GM10266 (cell line): ENCODE results near the gene MYH9.

Source experiments
- DNase-seq: peaks from one replicate; pipeline ENCODE4 v3.0.0; 2012; ENCODE audit errors: extremely low spot score
- TF ChIP-seq, protein P1 (sequence below): IDR thresholded peaks from 2 replicates; pipeline ENCODE4 v1.5.1; 2012; ENCODE audit warnings: mild to moderate bottlenecking, low read depth; ENCODE audit not compliant: control insufficient read depth, insufficient read depth; ENCODE audit errors: missing control alignments

The MYH9 gene

DNA sequence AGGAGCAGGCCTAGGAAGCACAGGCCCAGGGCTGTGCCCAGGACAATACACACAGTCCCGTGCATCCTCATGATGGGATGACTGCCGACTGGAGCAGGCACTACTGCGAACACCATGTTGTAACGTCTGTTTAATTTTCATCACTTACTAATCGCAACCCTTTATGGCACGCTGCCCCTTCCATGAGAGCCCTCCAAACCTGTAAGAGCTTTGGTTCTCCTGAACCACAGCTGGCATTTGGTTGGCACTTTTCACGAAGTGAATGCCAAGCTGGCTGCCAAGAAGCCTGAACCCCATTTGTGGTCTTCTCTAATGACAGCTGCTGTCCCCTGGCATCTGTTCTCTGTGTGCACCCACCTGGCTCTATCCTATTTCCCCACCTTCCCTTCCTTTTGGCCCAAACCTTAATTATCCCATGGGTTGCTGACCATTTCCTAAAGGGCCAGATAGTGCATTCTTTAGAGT is 98.3 kb downstream of the MYH9 start:
- DNase-seq: no peak

DNA sequence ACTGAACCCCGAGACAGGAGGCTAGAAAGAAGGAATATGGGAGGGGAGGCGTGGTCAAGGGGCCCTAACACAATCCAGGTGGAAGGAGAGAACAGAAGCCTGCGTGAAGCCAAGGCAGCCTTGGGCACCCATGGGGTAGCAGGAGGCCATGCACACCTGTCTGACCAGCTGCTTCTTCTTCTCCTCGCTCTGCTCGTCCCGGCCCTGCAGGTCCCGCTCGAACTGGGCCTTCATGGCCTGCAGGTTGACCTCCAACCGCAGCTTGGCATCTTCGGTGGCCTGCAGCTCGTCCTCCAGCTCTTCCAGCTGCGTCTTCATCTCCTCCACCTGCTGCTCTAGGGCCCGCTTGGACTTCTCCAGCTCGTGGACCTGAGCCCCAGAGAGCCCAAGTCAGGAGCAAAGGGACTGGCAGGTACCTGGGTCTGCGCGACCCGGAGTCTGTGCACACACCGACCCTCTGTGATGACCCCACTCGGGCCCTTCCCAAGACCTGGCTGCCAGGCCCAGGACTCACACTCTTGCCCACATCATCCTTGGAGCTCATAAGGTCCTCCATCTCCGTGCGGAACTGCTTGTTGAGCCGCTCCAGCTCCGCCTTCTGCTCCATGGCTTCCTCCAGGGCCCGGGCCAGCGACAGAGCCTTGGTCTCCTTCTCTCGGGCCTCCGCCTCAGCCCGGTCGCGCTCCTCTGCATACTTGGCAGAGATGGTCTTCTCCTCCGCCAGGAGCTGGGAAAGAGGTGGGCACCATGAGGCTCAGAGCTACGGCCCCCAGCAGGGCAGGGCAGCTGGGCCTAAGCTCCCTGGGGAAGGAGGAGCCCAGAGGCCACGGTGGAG is 99.0 kb downstream of the MYH9 start:
- no peak for DNase-seq
- TF ChIP-seq, protein P1, sequence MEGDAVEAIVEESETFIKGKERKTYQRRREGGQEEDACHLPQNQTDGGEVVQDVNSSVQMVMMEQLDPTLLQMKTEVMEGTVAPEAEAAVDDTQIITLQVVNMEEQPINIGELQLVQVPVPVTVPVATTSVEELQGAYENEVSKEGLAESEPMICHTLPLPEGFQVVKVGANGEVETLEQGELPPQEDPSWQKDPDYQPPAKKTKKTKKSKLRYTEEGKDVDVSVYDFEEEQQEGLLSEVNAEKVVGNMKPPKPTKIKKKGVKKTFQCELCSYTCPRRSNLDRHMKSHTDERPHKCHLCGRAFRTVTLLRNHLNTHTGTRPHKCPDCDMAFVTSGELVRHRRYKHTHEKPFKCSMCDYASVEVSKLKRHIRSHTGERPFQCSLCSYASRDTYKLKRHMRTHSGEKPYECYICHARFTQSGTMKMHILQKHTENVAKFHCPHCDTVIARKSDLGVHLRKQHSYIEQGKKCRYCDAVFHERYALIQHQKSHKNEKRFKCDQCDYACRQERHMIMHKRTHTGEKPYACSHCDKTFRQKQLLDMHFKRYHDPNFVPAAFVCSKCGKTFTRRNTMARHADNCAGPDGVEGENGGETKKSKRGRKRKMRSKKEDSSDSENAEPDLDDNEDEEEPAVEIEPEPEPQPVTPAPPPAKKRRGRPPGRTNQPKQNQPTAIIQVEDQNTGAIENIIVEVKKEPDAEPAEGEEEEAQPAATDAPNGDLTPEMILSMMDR: no peak

More for the DNA sequence above, 98.3 kb downstream of the MYH9 start:
- TF ChIP-seq, protein P1: no peak

DNA sequence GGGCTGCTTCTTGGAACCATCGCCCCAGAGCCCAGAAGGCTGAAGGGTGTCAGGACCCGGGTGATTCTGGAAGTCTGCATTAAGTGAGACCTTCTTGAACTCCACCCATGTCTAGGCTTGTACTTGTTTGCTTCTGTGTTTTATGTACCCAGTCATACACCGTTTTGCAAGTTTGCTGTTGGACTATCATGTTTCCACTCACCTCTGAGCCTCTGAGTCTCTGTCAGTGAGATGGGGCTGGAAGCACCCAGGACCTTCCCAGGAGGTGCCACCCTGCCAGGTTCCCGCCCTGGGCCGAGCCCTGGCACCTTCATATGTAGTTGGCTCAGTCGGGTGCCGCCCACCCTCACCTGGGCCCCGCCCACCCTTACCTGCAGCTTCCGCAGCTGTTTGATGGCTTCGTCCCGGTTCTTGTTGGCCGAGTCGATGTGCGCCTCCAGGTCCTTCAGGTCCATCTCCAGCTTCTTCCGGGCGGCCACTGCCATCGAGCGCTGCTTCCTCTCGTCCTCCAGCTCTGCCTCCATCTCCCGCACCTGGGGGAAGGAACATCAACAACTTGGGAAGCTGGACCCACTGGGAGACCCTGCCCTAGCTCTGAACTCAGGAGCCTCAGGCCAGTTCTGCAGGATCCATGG is 99.8 kb downstream of the MYH9 start:
- no peak for DNase-seq
- TF ChIP-seq, protein P1: no peak

DNA sequence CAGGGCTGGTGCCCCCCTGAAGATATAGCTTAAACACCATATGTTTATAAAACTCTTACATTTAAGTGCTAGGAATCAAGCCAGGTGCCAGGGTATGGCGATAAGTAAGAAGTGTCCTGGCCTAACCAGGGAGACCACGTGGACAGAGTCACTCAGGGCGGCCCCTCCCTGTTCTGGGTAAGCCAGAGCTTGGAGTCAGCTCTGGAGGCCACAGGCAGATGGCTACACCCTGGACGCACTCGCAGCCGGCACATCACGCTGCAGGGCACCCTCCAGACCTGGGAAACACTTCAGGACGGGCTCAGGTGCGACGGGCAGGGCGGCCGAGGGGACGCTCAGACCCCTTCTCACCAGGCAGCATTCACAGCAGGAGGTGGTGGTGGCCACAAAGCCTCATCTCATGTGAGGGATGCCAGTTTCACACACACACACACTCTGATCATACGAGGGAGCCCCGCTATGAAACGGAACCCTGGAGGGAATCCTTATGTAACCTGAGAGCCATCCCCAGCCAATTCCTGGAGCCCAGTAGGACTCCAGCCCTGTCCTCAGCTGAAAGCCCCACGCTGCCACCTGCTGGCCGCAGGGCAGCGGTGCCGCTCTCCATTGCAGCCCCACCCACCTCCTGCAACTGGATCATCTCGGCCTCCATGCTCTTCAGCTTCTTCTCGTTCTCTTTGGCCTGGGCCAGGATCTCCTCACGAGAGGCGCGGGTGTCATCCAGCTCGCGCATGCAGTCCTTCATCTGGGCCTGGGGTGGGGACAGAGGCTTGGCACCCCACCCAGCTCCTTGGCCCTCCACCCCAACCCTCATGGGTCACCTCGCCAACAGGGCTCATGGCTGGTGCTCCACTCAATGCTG is 101.4 kb downstream of the MYH9 start:
- DNase-seq: peak; percentile 86
- TF ChIP-seq, protein P1: peak; percentile 87

DNA sequence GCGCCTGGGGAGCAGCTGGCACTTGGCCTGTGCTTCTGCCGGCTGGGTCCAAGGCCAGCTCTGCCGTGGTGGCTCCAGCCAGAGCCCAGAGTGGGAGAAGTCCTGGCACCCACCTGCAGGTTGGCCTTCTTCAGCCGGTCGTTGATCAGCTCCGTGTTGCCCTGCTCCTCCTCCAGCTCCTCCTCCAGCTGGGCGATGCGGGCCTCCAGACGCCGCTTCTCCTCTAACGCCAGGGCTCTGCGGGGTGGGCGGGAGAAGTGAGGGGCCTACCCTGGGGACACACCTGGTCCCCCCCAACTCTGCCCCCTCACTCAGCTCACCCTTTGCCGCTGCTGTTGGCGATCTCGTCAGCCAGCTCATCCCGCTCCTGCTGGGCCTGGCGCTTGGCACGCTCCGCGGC is 102.2 kb downstream of the MYH9 start:
- TF ChIP-seq, protein P1: no peak
- no peak for DNase-seq

DNA sequence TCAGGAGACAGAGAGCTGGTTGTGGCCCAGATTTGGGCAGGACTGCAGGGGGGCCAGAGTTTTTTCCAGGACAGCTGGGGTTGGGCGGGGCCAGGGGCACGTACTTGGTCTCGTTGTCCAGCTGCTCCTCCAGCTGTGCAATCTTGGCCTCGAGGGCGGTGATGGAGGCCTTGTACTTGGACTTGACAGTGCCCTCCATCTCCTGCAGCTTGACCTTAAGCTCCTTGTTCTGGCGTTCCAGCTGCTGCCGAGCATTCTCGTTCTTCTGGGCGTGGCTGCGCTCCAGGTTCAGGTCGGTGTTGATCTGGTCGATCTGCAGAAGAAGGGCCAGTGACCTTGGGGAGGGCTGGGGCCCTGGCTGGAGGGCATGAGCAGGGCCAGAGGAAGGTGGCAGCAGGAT is 102.8 kb downstream of the MYH9 start:
- peak; percentile 15 for DNase-seq
- TF ChIP-seq, protein P1: no peak
